GM21390 (cell line): ENCODE measurements around the gene ELOVL3.
"Not testable (repeated sequence)": the region's sequence is repeated elsewhere in the genome, so short reads cannot be mapped to it uniquely, and the experiment has no call there.

Source experiments
- ATAC-seq: cut with Tn5 transposase; IDR thresholded peaks from one replicate; pipeline ENCODE4 v1.9.1; 2021; ENCODE audit not compliant: unreplicated experiment

Gene ELOVL3

DNA sequence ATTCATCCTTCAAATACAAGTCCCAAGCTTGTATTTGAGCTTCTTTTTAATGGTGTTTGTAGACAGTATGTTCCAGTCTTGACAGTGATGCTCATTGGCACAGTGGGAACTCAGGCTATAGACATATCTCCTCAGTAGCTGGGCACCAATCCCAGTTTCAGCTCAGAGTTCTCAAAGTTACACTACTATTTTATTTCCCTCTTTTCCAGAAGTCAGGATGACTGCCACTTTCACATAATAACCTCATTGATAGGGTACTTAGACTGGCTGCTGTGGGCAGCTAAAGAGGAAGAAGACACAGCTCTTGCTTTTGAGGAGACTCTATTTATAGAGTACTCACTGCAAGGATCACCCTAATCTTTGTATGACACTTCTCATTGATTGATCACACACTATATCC is 21.6 kb downstream of the ELOVL3 start:
- no peak for ATAC-seq

DNA sequence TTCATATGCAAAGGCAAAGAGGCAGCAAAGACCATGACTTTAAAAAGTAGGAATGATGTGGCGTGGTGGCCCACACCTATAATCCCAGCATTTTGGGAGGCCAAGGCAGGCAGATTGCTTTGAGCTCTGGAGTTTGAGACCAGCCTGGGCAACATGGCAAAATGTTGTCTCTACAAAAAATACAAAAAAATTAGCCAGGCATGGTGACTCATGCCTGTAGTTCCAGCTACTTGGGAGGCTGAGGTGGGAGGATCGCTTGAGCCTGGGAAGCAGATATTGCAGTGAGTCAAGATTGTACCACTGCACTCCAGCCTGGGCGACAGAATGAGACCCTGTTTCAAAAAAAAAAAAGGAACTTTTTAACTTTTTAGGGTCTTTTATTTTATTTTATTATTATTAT is 26.4 kb downstream of the ELOVL3 start:
- not testable (repeated sequence) for ATAC-seq

DNA sequence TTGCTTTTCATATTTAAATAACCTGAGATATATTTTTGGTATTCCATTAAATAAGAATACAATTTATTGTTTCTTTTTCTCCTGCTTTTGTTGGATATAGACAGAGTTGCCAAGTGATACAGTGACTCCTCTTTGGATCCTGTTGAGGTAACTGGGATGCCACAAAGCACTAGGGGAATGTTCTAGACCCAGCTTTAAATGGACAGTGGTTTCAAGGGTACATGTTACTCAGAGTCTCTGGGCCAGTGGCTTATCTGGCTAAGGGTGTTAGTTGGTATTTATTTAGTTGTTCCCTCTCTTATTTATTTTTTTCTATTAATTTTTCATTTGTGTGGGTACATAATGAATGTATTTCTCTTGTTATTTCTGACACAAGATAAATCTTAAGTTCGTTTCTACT is 28.3 kb downstream of the ELOVL3 start:
- no peak for ATAC-seq

DNA sequence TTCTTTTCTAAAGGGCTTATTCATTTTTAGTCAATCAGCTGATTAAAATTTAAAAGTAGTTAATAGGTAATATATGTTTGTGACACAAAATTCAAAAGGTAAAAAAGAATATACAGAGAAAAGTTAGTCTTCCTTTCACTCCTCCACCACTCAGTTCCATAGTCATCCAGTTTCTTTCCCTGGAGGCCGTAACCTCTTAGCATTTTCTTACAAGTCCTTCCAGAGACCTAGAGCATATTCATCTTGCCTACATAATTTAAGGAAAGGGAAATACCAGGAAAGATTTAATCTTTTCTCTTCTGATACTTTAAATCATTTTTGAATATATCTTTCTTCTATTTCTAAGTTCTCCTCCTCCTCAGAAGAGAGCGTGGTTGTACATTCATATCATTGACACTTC is 29.3 kb downstream of the ELOVL3 start:
- no peak for ATAC-seq

DNA sequence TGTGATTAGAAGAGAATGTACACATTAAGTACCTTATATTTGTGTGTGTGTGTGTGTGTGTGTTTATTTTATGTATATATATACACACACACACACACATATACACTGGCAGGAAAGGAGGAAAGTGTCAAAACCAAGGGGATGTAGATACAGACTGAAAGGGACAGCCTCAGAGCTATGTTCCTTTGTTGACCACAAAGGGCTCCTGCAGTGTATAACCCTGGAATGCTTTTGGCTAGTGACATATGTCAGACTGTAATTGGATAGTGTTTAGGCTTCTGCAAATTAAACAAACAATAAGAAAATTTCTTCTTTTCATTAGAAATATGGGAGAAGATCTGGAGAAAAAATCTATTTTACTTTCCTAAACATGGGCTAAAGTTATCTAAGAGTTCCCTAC is 35.1 kb downstream of the ELOVL3 start:
- ATAC-seq: no peak

DNA sequence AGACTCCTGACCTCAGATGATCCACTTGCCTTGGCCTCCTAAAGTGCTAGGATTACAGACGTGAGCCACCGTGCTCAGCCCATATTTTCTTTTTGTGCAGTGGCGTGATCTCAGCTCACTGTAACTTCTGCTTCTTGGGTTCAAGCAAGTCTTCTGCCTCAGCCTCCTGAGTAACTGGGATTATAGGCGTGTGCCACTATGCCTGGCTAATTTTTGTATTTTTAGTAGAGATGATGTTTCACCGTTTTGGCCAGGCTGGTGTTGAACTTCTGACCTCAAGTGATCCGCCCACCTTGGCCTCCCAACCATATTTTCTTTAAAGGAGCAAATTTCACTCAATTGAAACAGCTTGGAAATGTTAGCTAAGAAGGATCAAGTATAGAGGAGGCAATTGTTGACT is 35.7 kb downstream of the ELOVL3 start:
- no peak for ATAC-seq

DNA sequence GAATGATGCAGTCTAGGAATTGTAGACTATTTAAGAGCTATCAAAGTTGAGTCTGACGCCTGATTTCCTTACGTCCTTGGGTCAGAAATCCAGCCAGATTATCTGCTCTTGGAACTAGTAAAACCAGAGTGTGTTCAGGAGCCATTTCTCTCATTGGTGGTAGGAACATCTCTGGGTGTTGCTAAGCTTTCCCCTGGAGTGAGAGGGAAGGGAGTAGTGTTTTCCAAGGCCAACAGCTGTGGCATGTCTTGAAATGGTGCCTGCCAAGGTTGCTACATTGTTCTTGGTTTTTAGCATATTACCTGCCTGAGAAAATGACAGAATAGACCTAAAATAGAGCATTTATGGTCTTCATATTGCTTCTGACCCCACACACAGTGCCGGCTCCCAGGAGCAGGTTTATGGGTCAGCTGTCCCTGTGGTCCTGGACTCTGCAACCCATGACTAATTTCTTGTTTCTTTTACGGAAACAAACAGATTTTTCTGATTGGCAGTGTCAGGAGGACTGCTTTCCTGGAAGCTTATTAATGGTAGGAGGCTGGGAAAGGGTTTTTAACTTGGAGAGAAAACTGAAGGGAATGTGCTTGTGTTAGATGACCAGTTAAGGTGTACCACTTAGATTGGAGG is 36.8 kb downstream of the ELOVL3 start:
- ATAC-seq: no peak

DNA sequence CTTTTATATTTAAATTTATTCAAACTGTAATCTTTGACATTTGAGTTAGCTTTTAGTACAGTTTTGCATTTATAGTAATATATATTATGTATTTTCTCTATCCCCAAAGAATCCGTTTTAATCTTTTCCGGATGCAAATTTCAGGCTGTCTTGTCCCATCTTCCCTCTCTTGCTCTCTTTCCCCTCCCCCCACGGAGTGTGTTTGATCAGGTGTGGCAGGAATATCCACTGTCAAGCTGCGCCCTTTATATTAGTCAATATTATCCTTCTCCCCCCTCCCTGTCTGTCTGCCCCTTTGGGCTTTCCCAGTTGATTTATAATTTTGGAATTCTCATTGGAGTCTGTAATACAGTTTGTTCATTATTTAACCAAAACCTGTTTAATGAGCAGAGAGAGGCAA is 38.3 kb downstream of the ELOVL3 start:
- ATAC-seq: no peak

DNA sequence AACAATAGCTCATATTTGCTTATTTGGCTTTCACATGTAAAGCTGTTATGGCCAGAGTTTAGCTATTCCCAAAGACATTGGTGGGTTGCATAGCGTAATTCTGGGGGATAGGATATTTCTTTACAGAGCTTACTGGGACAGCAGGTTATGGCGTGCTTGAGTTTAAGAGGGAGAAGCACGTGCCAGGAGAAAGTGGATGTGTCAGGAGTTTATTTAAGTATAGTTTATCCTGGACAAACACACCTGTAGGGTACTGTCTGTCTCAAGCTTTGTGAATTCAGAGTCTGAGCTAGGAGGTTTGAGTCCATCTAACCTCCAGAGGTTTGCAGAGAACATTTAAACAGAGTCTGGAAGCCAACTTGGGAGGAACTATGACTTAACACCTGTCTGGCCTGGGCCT is 40.6 kb downstream of the ELOVL3 start:
- no peak for ATAC-seq

DNA sequence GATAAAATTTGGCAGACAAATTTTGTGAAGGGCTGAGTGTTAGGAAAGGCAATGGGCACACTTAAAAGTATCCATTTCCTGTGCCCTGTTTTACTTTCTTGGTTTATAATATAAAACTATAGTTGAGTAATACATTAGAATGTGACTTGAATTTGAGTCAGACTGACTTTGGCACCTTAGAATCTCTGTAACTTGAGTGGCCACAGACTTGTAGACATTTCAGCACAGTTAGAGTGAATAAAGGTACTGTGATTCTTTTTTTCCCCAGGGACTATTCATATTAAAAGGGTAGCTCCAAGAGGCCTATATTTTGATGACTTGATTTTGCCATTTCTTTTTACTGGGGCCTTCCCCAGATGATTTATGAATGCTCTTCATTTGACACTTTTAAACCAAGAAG is 41.6 kb downstream of the ELOVL3 start:
- ATAC-seq: no peak

DNA sequence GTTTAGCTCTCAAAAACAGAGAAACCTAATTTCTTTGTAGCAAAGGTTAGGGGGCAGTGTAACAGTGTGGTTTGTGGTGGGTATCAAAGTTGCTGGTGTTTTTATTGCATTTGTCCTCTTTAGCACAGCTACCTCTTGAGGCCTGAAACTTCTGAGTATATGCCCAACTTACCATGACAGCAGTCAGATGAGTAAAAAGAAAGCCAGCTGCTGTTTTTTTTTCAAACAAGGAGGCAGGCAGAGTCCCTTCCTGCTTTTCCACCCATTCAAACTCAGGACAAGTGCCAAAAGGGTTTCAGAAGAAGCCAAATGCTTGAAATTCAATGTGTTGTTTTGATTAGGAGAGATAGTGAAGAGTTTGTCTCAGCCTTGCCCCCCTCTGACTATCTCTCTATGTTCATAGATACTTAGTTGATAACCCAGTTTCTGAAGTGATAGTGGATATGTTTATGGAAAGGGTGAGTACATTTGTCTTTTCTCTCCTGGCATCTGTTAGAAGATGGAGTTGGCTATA is 42.3 kb downstream of the ELOVL3 start:
- no peak for ATAC-seq

DNA sequence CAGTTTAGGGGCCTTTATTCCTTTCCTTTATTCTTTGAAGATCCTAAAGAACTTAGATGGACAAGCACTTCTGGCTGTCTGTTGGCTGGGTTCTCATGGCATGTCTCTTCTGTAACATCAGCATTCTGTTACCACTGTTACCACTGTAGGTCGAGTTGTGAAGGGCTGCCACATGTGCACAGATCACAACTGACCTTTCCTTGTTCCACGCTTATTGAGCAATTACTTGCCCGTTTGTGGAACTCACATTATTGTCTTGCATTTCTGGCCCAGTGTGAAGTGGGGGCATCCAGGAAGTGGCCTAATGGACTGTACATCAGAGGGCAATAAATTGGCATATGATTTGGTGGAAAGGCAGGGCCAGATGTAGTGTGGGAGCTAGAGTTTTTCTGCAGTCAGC is 42.9 kb downstream of the ELOVL3 start:
- no peak for ATAC-seq

DNA sequence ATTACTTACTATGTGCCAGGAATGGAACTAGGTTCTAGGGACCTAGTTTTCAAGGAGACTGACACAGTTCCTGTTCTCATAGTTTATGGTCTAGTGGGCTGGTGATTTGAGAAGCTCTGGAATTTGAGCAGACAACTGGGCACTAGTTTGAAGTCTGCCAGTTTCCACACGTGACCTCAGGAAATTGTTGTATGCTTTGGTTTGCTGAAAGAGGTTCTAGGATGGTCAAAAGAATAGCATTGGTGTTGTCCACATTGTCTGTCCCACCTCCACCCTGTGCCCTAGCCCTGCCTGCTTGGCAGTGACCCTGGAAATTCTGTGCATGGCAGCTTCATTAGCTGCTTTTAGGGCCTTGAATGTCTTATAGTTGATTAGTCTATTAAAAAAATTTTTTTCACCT is 48.0 kb downstream of the ELOVL3 start:
- no peak for ATAC-seq

DNA sequence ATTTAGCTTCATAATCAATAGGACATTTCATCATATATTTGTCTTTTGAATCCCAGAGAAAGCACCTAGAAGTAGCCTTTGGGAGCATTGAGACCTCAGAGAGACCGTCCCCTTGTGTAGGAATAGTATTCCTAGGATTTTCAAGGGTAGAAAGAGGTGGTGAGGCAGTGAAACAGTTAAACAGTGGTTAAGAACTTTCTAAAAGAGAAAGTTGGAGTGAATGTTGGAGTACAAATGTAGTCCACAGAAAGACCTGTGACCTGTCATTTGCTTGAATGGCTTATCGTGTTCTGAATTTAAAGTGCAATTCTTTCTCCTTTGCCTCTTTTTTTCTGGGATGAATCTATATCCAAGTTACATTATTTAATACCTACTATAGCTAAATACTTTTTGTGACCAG is 49.2 kb downstream of the ELOVL3 start:
- no peak for ATAC-seq

DNA sequence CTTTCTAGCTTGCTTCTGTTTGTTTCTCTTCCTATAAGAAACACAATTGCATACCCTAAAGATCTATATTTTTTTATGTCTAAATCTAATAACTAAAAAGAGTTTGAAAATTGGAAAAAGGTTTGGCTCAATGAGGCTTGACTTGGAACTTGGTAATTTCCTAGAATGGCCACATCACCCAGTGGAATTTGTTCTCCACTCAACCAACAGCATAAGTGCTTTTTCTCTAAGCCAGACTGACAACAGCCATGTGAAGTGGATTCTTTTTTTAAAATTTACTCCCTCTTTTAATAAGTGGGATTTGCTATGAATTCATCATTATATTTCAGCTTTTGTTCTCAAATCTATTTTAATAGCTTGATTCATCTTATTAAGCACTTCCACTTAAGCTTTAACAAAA is 53.0 kb downstream of the ELOVL3 start:
- ATAC-seq: no peak
